ENCODE results near the gene MED9.

Gene MED9

GRCh38 chr17:17506181-17506741, 29.5 kb downstream of the MED9 start:
- no peak for FAIRE-seq

GRCh38 chr17:17506893-17507464, 30.2 kb downstream of the MED9 start:
- FAIRE-seq = no peak

GRCh38 chr17:17507465-17508011, 30.7 kb downstream of the MED9 start:
- FAIRE-seq = no peak

- FAIRE-seq = no peak
These were observed 31.3 kb downstream of the MED9 start for GRCh38 chr17:17508019-17508535.

GRCh38 chr17:17508646-17509591, 32.1 kb downstream of the MED9 start:
- no peak for FAIRE-seq

GRCh38 chr17:17509601-17510425, 33.0 kb downstream of the MED9 start:
- FAIRE-seq = no peak

- no peak for FAIRE-seq
These were observed 33.9 kb downstream of the MED9 start for GRCh38 chr17:17510456-17511292.

- no peak for FAIRE-seq
These were observed 34.5 kb downstream of the MED9 start for GRCh38 chr17:17511293-17511741.

GRCh38 chr17:17511881-17512858, 35.4 kb downstream of the MED9 start:
- no peak for FAIRE-seq

GRCh38 chr17:17512866-17513265, 36.1 kb downstream of the MED9 start:
- FAIRE-seq = no peak

GRCh38 chr17:17513626-17514025, 36.8 kb downstream of the MED9 start:
- no peak for FAIRE-seq

- FAIRE-seq = no peak
These were observed 37.7 kb downstream of the MED9 start for GRCh38 chr17:17514361-17514992.

GRCh38 chr17:17514993-17515933, 38.5 kb downstream of the MED9 start:
- no peak for FAIRE-seq

- no peak for FAIRE-seq
These were observed 39.4 kb downstream of the MED9 start for GRCh38 chr17:17515934-17516930.

GRCh38 chr17:17516941-17517720, 40.3 kb downstream of the MED9 start:
- FAIRE-seq = no peak

- FAIRE-seq = no peak
These were observed 41.2 kb downstream of the MED9 start for GRCh38 chr17:17518014-17518413.
